H1 (cell line): Measurements from ENCODE around the gene HOMER3. TPM values are rescaled to one million over a fixed set of nuclear protein-coding genes. Genes with fewer than 3 reads are reported as not detected.

Experiments used
- CTCF ChIA-PET: fragments of 300-600 bp; sonication (Branson Sonifier 250); formaldehyde crosslinking; loops from one replicate; lab custom pipeline; 2021; ENCODE audit not compliant: partially characterized antibody; lab: Charles Lee
- POLR2A ChIA-PET: fragments of 300-600 bp; sonication (Branson Sonifier 250); formaldehyde crosslinking; loops from one replicate; lab custom pipeline; 2021; ENCODE audit warnings: inconsistent platforms; ENCODE audit not compliant: partially characterized antibody; lab: Charles Lee
- DNase-seq, 2 experiments: peaks; one replicate each; pipeline versions ENCODE4 v3.0.0 to v3.0.0-alpha.2; 2010 to 2022; ENCODE audit warnings: low spot score in 2 of 2, low read depth in 1 of 2, mixed read lengths in 1 of 2
- FAIRE-seq: peaks from 2 replicates; lab custom pipeline; 2011; peaks lifted over from hg19 to GRCh38; lab: Jason Lieb, UNC
- H2AFZ ChIP-seq: 2 replicates; pipeline ENCODE4 v1.8.1; 2012; ENCODE audit warnings: low read length, inconsistent platforms
- H2AK5ac ChIP-seq: 2 replicates; pipeline ENCODE4 v1.6.1; 2013; ENCODE audit warnings: low read depth, low read length
- H2BK120ac ChIP-seq: replicated peaks from 2 replicates; pipeline ENCODE3; 2013; ENCODE audit warnings: low read depth, low read length, inconsistent platforms
- H2BK12ac ChIP-seq: 2 replicates; pipeline ENCODE4 v1.6.1; 2013; ENCODE audit warnings: low read depth, low read length
- H2BK15ac ChIP-seq: 2 replicates; pipeline ENCODE4 v1.6.1; 2013; ENCODE audit warnings: low read length
- H2BK20ac ChIP-seq: 2 replicates; pipeline ENCODE4 v1.6.1; 2013; ENCODE audit warnings: low read length
- H2BK5ac ChIP-seq: 2 replicates; pipeline ENCODE4 v1.6.1; 2013; ENCODE audit warnings: low read depth, low read length
- H3K14ac ChIP-seq: 2 replicates; pipeline ENCODE4 v1.6.1; 2013; ENCODE audit warnings: inconsistent platforms; ENCODE audit not compliant: insufficient read length
- H3K18ac ChIP-seq: 2 replicates; pipeline ENCODE4 v1.6.1; 2013; ENCODE audit warnings: low read length; ENCODE audit errors: extremely low read depth
- H3K23ac ChIP-seq: 2 replicates; pipeline ENCODE4 v1.6.1; 2013; ENCODE audit warnings: inconsistent platforms; ENCODE audit not compliant: insufficient read length
- H3K23me2 ChIP-seq: 2 replicates; pipeline ENCODE4 v1.6.1; 2013; ENCODE audit warnings: low read depth, low read length
- H3K27ac ChIP-seq: 2 replicates; pipeline ENCODE4 v1.6.1; 2011; ENCODE audit warnings: low read depth, low read length, inconsistent platforms
- H3K27me3 ChIP-seq, 4 experiments: replicated peaks in 1 of 4; 1 replicate in 1 of 4; 2 replicates in 3 of 4; pipeline versions ENCODE4 v1.6.1 to v1.8.1; 2011 to 2013; ENCODE audit warnings: low read length in 3 of 4, mild to moderate bottlenecking in 3 of 4, inconsistent platforms in 2 of 4, mixed read lengths in 2 of 4, moderate library complexity in 1 of 4; ENCODE audit not compliant: control insufficient read depth in 3 of 4, insufficient read depth in 3 of 4; ENCODE audit errors: extremely low read depth in 1 of 4
- H3K36me3 ChIP-seq, 4 experiments: 2 replicates each; pipeline versions ENCODE4 v1.6.1 to v1.8.1; 2011 to 2013; ENCODE audit warnings: mild to moderate bottlenecking in 4 of 4, low read length in 3 of 4, moderate library complexity in 2 of 4, control low read depth in 1 of 4, inconsistent platforms in 1 of 4; ENCODE audit not compliant: insufficient read depth in 4 of 4, control insufficient read depth in 2 of 4
- H3K4ac ChIP-seq: replicated peaks from 2 replicates; pipeline ENCODE3; 2013; ENCODE audit warnings: low read length, low read depth, mixed read lengths, inconsistent platforms; ENCODE audit not compliant: insufficient read length
- H3K4me1 ChIP-seq, 4 experiments: replicated peaks in 1 of 4; 1 replicate in 1 of 4; 2 replicates in 3 of 4; pipeline versions ENCODE4 v1.6.1 to v1.8.1; 2011 to 2013; ENCODE audit warnings: low read length in 3 of 4, inconsistent platforms in 2 of 4, mixed read lengths in 1 of 4; ENCODE audit not compliant: insufficient read depth in 4 of 4, control insufficient read depth in 3 of 4
- H3K4me2 ChIP-seq, 2 experiments: 2 replicates each; pipeline versions ENCODE4 v1.6.1 to v1.8.1; 2011 to 2013; ENCODE audit warnings: low read depth in 2 of 2, low read length in 2 of 2, control low read depth in 1 of 2, inconsistent platforms in 1 of 2, mild to moderate bottlenecking in 1 of 2; ENCODE audit not compliant: insufficient read depth in 1 of 2
- H3K4me3 ChIP-seq, 4 experiments: fragments of 200-600, 300-600 bp in 1 of 4; sonication (generic), shearing (Covaris generic), sonication (Bioruptor Twin) in 1 of 4; 2 replicates each; pipeline versions ENCODE4 v1.5.1 to v1.8.1; 2011 to 2016; ENCODE audit warnings: low read length in 4 of 4, low read depth in 3 of 4, control low read depth in 2 of 4, inconsistent platforms in 2 of 4, mild to moderate bottlenecking in 2 of 4, mixed read lengths in 1 of 4, moderate library complexity in 1 of 4; ENCODE audit not compliant: insufficient read depth in 2 of 4; ENCODE audit errors: extremely low read depth in 1 of 4
- H3K56ac ChIP-seq: replicated peaks from 2 replicates; pipeline ENCODE3; 2013; ENCODE audit warnings: low read depth, mild to moderate bottlenecking, mixed read lengths, low read length, inconsistent platforms; ENCODE audit not compliant: insufficient read length
- H3K79me1 ChIP-seq: 2 replicates; pipeline ENCODE4 v1.6.1; 2013; ENCODE audit warnings: low read depth, low read length, control low read depth
- H3K79me2 ChIP-seq, 2 experiments: 2 replicates each; pipeline versions ENCODE4 v1.6.1 to v1.8.1; 2012 to 2013; ENCODE audit warnings: low read length in 2 of 2, mild to moderate bottlenecking in 2 of 2, inconsistent platforms in 1 of 2; ENCODE audit not compliant: insufficient read depth in 2 of 2, control insufficient read depth in 1 of 2
- H3K9ac ChIP-seq, 4 experiments: replicated peaks in 1 of 4; 1 replicate in 1 of 4; 2 replicates in 3 of 4; pipeline versions ENCODE4 v1.6.1 to v1.8.1; 2011 to 2013; ENCODE audit warnings: low read depth in 3 of 4, low read length in 3 of 4, control low read depth in 2 of 4, mild to moderate bottlenecking in 2 of 4, moderate library complexity in 2 of 4, inconsistent platforms in 1 of 4; ENCODE audit errors: extremely low read depth in 1 of 4
- H3K9me3 ChIP-seq, 2 experiments: 2 replicates each; pipeline versions ENCODE4 v1.6.1 to v1.8.1; 2012 to 2013; ENCODE audit warnings: mild to moderate bottlenecking in 2 of 2, moderate library complexity in 2 of 2, control low read depth in 1 of 2, inconsistent platforms in 1 of 2, low read depth in 1 of 2, low read length in 1 of 2, mixed read lengths in 1 of 2; ENCODE audit not compliant: insufficient read depth in 2 of 2
- H4K20me1 ChIP-seq, 2 experiments: replicated peaks in 1 of 2; 2 replicates each; pipeline versions ENCODE3 to v1.8.1; 2011 to 2013; ENCODE audit warnings: inconsistent platforms in 2 of 2, low read length in 2 of 2, mild to moderate bottlenecking in 1 of 2; ENCODE audit not compliant: insufficient read depth in 2 of 2, control insufficient read depth in 1 of 2
- H4K5ac ChIP-seq: 2 replicates; pipeline ENCODE4 v1.6.1; 2013; ENCODE audit warnings: low read length, low read depth, mixed read lengths, inconsistent platforms; ENCODE audit not compliant: insufficient read length
- H4K8ac ChIP-seq: 2 replicates; pipeline ENCODE4 v1.8.0; 2013; ENCODE audit warnings: mild to moderate bottlenecking, moderate library complexity, low read length, inconsistent platforms; ENCODE audit not compliant: insufficient read depth; ENCODE audit errors: extremely low read depth
- H4K91ac ChIP-seq: replicated peaks from 2 replicates; pipeline ENCODE3; 2013; ENCODE audit warnings: low read length, mixed read lengths, inconsistent platforms; ENCODE audit not compliant: insufficient read length
- RNF2 ChIP-seq: fragments of 200-900, 300-1000 bp; sonication (generic); IDR thresholded peaks from 2 replicates; pipeline ENCODE4 v1.7.1; 2016; ENCODE audit warnings: borderline replicate concordance, low read depth, mild to moderate bottlenecking, antibody characterized with exemption, low read length; ENCODE audit not compliant: poor library complexity, severe bottlenecking; ENCODE audit errors: missing control alignments
- WGBS, 2 experiments: shearing (Covaris generic) in 1 of 2; methylation state at CpG; one replicate each; pipeline versions ENCODE4 v1.1.6 to v1.1.7; 2013 to 2015; ENCODE audit warnings: low lambda C conversion rate in 2 of 2, mixed read lengths in 2 of 2, inconsistent platforms in 1 of 2, low coverage in 1 of 2, missing lambda C conversion rate in 1 of 2; ENCODE audit not compliant: insufficient replicate concordance in 2 of 2, insufficient coverage in 1 of 2, insufficient read length in 1 of 2; ENCODE audit errors: extremely low coverage in 1 of 2, missing lambda C conversion rate in 1 of 2; 5-methylcytosine and 5-hydroxymethylcytosine counted together
- polyA plus RNA-seq, 7 experiments: library from polyadenylated mRNA; depleted of rRNA in 3 of 7; stranded (reverse) in 5 of 7; unstranded in 2 of 7; fragments of >200 nt in 5 of 7; fragments of 200-250 nt in 2 of 7; gene quantifications; 1 replicate in 5 of 7; 2 replicates in 1 of 7; 4 replicates in 1 of 7; pipeline versions ENCODE4 v1.2.1 to v1.2.3, GENCODE V29; 2011 to 2013; ENCODE audit warnings: missing spikeins in 2 of 7, mixed read lengths in 2 of 7
- total RNA-seq: library from RNA; stranded (reverse); fragmentation: NEBNext Ultra II Directional; extraction: Animal tissue kit (Norgen Biotek cat#: 25700); gene quantifications from 2 replicates; pipeline ENCODE4 v1.2.1, GENCODE V29; 2021

HOMER3 gene
- total and polyA plus RNA-seq, 2 of the 8 experiments (the other 6 are each of a cell fraction or from before 2014, with no cell fraction given) = 28.3 to 41.6 TPM

DNA sequence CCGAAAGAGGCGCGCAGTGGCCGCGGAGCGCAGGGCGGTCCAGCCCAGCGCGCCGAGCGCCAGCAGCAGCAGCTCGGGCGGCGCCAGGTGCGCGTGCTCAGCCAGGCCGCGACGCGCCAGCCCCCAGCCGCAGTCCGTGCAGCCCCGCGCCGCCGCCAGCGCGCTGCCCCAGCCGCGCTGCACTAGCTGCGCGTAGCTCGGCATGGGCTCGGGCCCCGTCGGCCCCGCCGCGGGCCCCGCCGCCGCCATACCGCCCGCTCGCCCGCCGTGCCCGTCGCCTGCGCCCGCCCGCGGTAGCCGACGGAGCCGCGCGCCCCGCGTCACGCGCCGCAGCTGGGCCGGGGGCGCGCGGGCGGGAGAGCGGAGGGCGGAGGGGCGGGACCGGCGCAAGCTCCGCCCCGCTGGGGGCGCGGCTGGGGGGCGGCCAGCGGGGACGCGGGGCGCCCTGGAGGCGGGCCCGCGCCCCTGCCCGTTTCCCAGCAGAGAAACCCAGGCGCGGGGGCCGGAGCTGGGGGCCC, 45.1 kb downstream of the HOMER3 start, which contains the start of gene CERS1:
CERS1 (minus strand) TSS at position 335 of the 518 bp plus-strand sequence; CDS start at position 249, 86 bp downstream.
- peaks cover 6 to 15% of the 10 kb centered on the region in 2 experiments for H4K20me1 ChIP-seq
- DNase-seq (peak in 1 of 2 experiments; percentile 75), FAIRE-seq (no peak)
- no peak within 1 kb of the TSS for H2BK5ac ChIP-seq
- peak within 1 kb of the TSS; percentile 79; the same call in 1 of the 2 replicates for H4K8ac ChIP-seq
- peak within 1 kb of the TSS; percentile 42 to 79 (median 62) for H3K4me3 ChIP-seq
- H3K9me3 ChIP-seq = no peaks in the 10 kb centered on the region
- peak within 1 kb of the TSS; percentile 43 for H4K5ac ChIP-seq
- H4K91ac ChIP-seq = no peak within 1 kb of the TSS
- H3K36me3 ChIP-seq = no peaks in the 10 kb centered on the region; a peak in 1 of 8 replicates
- H2BK12ac ChIP-seq = no peak within 1 kb of the TSS
- H2AFZ ChIP-seq = peak within 1 kb of the TSS; percentile 28; the same call in 1 of the 2 replicates
- H2AK5ac ChIP-seq = 0 out of 2 replicates have a peak within 1 kb of the TSS, but pooled peaks have one; percentile 24
- peaks cover 0 to 13% (median 5%) of the 10 kb centered on the region in 4 experiments; a peak in 5 of 7 replicates for H3K4me1 ChIP-seq
- peak within 1 kb of the TSS; percentile 57 to 86 for H3K4me2 ChIP-seq
- H3K14ac ChIP-seq = no peak within 1 kb of the TSS
- no peak within 1 kb of the TSS for H2BK20ac ChIP-seq
- peaks cover 0 to 13% (median 8%) of the 10 kb centered on the region in 4 experiments; a peak in 4 of 7 replicates for H3K27me3 ChIP-seq
- H3K79me1 ChIP-seq = no peaks in the 10 kb centered on the region
- ChIA-PET POLR2A (interaction anchor here (0.8 to 4.0 kb wide), 10 partner anchors 9 to 91 kb away, joined by 3 to 17 read pairs (median 5); partner anchors contain the start of genes COPE and DDX49), CTCF (interaction anchor here (0.6 to 2.7 kb wide), 12 partner anchors 13 to 445 kb away, joined by 3 to 16 read pairs (median 4); no protein-coding TSS in a partner anchor)
- no peak within 1 kb of the TSS for H3K23ac ChIP-seq
- H3K18ac ChIP-seq = peak within 1 kb of the TSS; percentile 71
- H3K23me2 ChIP-seq = peaks cover 6% of the 10 kb centered on the region; the same call in 1 of the 2 replicates
- H3K27ac ChIP-seq = no peak within 1 kb of the TSS
- WGBS, 2 experiments = 1% methylated on average over 23 of the region's 89 CpGs; no CpG with 5 or more reads in 1 of the 2 experiments
- H3K56ac ChIP-seq = no peak within 1 kb of the TSS
- no peak within 1 kb of the TSS for H2BK120ac ChIP-seq
- H2BK15ac ChIP-seq = no peak within 1 kb of the TSS
- peak within 1 kb of the TSS in 3 of 4 experiments; percentile 20 to 80 (median 43); a peak in 5 of 7 replicates for H3K9ac ChIP-seq
- no peaks in the 10 kb centered on the region for H3K79me2 ChIP-seq
- H3K4ac ChIP-seq = no peak within 1 kb of the TSS
- no peak for TF ChIP-seq RNF2
